ENCODE data around the gene MAP1LC3B2.

DNA sequence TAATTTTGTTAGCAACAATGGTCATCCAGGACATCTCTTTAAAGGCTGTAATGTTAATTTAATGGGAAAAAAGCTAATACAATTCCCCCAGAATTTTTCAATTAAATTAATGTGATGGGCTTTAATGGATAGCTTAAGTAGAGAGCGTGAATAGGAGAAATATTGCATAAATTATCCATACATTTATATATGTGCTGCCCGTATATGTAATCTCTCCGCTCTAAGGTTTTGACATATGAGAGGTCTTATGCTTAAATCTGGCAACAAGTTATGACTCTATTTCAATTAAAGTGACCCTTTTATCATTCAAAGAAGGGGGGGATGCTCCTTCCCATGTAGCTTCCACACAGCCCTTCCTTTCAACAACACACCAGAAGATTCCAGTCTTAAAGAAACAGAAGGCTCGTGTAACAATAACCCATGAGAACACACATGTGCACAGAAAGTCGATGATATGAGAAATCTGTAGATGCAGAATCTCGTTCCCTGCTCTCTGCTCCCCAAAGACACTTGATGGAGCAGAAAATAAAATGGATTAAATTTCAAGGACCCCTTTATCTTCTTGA lies 24.0 kb downstream of the MAP1LC3B2 start:
- TF ChIP-seq, protein P1, sequence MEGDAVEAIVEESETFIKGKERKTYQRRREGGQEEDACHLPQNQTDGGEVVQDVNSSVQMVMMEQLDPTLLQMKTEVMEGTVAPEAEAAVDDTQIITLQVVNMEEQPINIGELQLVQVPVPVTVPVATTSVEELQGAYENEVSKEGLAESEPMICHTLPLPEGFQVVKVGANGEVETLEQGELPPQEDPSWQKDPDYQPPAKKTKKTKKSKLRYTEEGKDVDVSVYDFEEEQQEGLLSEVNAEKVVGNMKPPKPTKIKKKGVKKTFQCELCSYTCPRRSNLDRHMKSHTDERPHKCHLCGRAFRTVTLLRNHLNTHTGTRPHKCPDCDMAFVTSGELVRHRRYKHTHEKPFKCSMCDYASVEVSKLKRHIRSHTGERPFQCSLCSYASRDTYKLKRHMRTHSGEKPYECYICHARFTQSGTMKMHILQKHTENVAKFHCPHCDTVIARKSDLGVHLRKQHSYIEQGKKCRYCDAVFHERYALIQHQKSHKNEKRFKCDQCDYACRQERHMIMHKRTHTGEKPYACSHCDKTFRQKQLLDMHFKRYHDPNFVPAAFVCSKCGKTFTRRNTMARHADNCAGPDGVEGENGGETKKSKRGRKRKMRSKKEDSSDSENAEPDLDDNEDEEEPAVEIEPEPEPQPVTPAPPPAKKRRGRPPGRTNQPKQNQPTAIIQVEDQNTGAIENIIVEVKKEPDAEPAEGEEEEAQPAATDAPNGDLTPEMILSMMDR (conservative IDR thresholded peaks at IDR 0.05 in 1 of 2, IDR thresholded peaks at IDR 0.05 in 1 of 2; ENCODE audit: extremely low read depth in 1 of 2, insufficient read depth in 1 of 2, low read depth in 1 of 2, low read length in 2 of 2), result no peak
- no peak for TF ChIP-seq EZH2 (IDR thresholded peaks at IDR 0.05; ENCODE audit: borderline replicate concordance, low read length)
